ENCODE data around the gene PTPN3. TPM values are rescaled to one million over a fixed set of nuclear protein-coding genes. Genes with fewer than 3 reads are reported as not detected.
"Not testable (repeated sequence)": the region's sequence is repeated elsewhere in the genome, so short reads cannot be mapped to it uniquely, and the experiment has no call there.

Gene PTPN3
- total RNA-seq, 6 experiments from 2014 or later = not detected

GRCh38 chr9:109372246-109372645, 125.9 kb downstream of the PTPN3 start:
- H3K4me3 Mint-ChIP-seq = no peak overlapping the region
- no peak overlapping the region for H3K27ac Mint-ChIP-seq
- H3K36me3 Mint-ChIP-seq (ENCODE audit: low read depth) = no peaks in the 10 kb centered on the region
- H3K27me3 Mint-ChIP-seq (ENCODE audit: insufficient read depth) = peaks cover 16% of the 10 kb centered on the region
- DNase-seq = no peak
- TF ChIP-seq CTCF (IDR thresholded peaks at IDR 0.05) = no peak
- no peaks in the 10 kb centered on the region for H3K4me1 Mint-ChIP-seq (ENCODE audit: low read depth)
- H3K9me3 Mint-ChIP-seq = no peaks in the 10 kb centered on the region

GRCh38 chr9:109371374-109371773, 126.7 kb downstream of the PTPN3 start:
- Mint-ChIP-seq H3K4me3 (no peak overlapping the region), H3K36me3 (ENCODE audit: low read depth) (no peaks in the 10 kb centered on the region), H3K4me1 (ENCODE audit: low read depth) (no peaks in the 10 kb centered on the region), H3K9me3 (no peaks in the 10 kb centered on the region), H3K27me3 (ENCODE audit: insufficient read depth) (peaks cover 16% of the 10 kb centered on the region), H3K27ac (no peak overlapping the region)
- no peak for DNase-seq
- no peak for TF ChIP-seq CTCF (IDR thresholded peaks at IDR 0.05)

GRCh38 chr9:109369285-109369684, 128.8 kb downstream of the PTPN3 start:
- no peaks in the 10 kb centered on the region for H3K36me3 Mint-ChIP-seq (ENCODE audit: low read depth)
- no peaks in the 10 kb centered on the region for H3K4me1 Mint-ChIP-seq (ENCODE audit: low read depth)
- no peak overlapping the region for H3K4me3 Mint-ChIP-seq
- no peak for DNase-seq
- peaks cover 16% of the 10 kb centered on the region for H3K27me3 Mint-ChIP-seq (ENCODE audit: insufficient read depth)
- H3K27ac Mint-ChIP-seq = no peak overlapping the region
- no peaks in the 10 kb centered on the region for H3K9me3 Mint-ChIP-seq
- TF ChIP-seq CTCF (IDR thresholded peaks at IDR 0.05) = no peak

- Mint-ChIP-seq H3K4me1 (ENCODE audit: low read depth) (no peaks in the 10 kb centered on the region), H3K9me3 (no peaks in the 10 kb centered on the region)
These were observed 137.3 kb downstream of the PTPN3 start for GRCh38 chr9:109360771-109361170.

GRCh38 chr9:109358968-109359603, 139.0 kb downstream of the PTPN3 start:
- H3K4me3 Mint-ChIP-seq; DNase-seq; H3K36me3 Mint-ChIP-seq (ENCODE audit: low read depth); H3K9me3 Mint-ChIP-seq; H3K4me1 Mint-ChIP-seq (ENCODE audit: low read depth); H3K27ac Mint-ChIP-seq: not testable (repeated sequence)
- peaks cover 21% of the 10 kb centered on the region for H3K27me3 Mint-ChIP-seq (ENCODE audit: insufficient read depth)

More at GRCh38 chr9:109360771-109361170, 137.3 kb downstream of the PTPN3 start:
- H3K4me3 Mint-ChIP-seq = no peak overlapping the region
- H3K27me3 Mint-ChIP-seq (ENCODE audit: insufficient read depth) = peaks cover 18% of the 10 kb centered on the region
- TF ChIP-seq CTCF (IDR thresholded peaks at IDR 0.05) = no peak
- no peak for DNase-seq
- H3K36me3 Mint-ChIP-seq (ENCODE audit: low read depth) = no peaks in the 10 kb centered on the region
- no peak overlapping the region for H3K27ac Mint-ChIP-seq

GRCh38 chr9:109355564-109356297, 142.4 kb downstream of the PTPN3 start:
- H3K4me1 Mint-ChIP-seq (ENCODE audit: low read depth) = no peaks in the 10 kb centered on the region
- H3K4me3 Mint-ChIP-seq = no peak overlapping the region
- H3K9me3 Mint-ChIP-seq = no peaks in the 10 kb centered on the region
- TF ChIP-seq CTCF (IDR thresholded peaks at IDR 0.05) = no peak
- no peak for DNase-seq
- peaks cover 21% of the 10 kb centered on the region for H3K27me3 Mint-ChIP-seq (ENCODE audit: insufficient read depth)
- H3K27ac Mint-ChIP-seq = no peak overlapping the region
- H3K36me3 Mint-ChIP-seq (ENCODE audit: low read depth) = no peaks in the 10 kb centered on the region
